CD4-positive, alpha-beta T cell treated with Interferon gamma for 1 hour (primary cell): ENCODE data around the gene TOPBP1.
A peak's percentile ranks its signal among the peaks of the same experiment; 100 is the strongest.
"Not testable (repeated sequence)": the region's sequence is repeated elsewhere in the genome, so short reads cannot be mapped to it uniquely, and the experiment has no call there.

Experiments used
- DNase-seq: peaks from one replicate; pipeline ENCODE4 v3.0.0-alpha.2; 2020

Gene TOPBP1

GRCh38 chr3:133673746-133674145, 12.0 kb upstream of the TOPBP1 start:
- DNase-seq: no peak

GRCh38 chr3:133672461-133672860, 10.7 kb upstream of the TOPBP1 start:
- DNase-seq: no peak

GRCh38 chr3:133670525-133670995, 8.8 kb upstream of the TOPBP1 start:
- no peak for DNase-seq

GRCh38 chr3:133669949-133670524, 8.3 kb upstream of the TOPBP1 start:
- no peak for DNase-seq

GRCh38 chr3:133667118-133667517, 5.4 kb upstream of the TOPBP1 start:
- DNase-seq: no peak

GRCh38 chr3:133665188-133665587, 3.4 kb upstream of the TOPBP1 start:
- not testable (repeated sequence) for DNase-seq

GRCh38 chr3:133663569-133664313, 2.0 kb upstream of the TOPBP1 start:
- no peak for DNase-seq

GRCh38 chr3:133662278-133662651, 524 bp upstream of the TOPBP1 start:
- DNase-seq: no peak

GRCh38 chr3:133659806-133660205, 1.9 kb downstream of the TOPBP1 start:
- DNase-seq: no peak

GRCh38 chr3:133655731-133656515, 5.8 kb downstream of the TOPBP1 start:
- DNase-seq: no peak

- DNase-seq: no peak
Observed at GRCh38 chr3:133649486-133650068, 12.2 kb downstream of the TOPBP1 start.

GRCh38 chr3:133644768-133645167, 17.0 kb downstream of the TOPBP1 start:
- no peak for DNase-seq

GRCh38 chr3:133643611-133644010, 18.1 kb downstream of the TOPBP1 start:
- no peak for DNase-seq

GRCh38 chr3:133641254-133641653, 20.5 kb downstream of the TOPBP1 start:
- DNase-seq: no peak

- DNase-seq: no peak
Observed at GRCh38 chr3:133633439-133633838, 28.3 kb downstream of the TOPBP1 start.

GRCh38 chr3:133629146-133629545, 32.6 kb downstream of the TOPBP1 start:
- no peak for DNase-seq

- DNase-seq: no peak
Observed at GRCh38 chr3:133627789-133628188, 34.0 kb downstream of the TOPBP1 start.

- peak; percentile 6 for DNase-seq
Observed at GRCh38 chr3:133620066-133620784, 41.5 kb downstream of the TOPBP1 start.

- DNase-seq: no peak
Observed at GRCh38 chr3:133611534-133611933, 50.2 kb downstream of the TOPBP1 start.

GRCh38 chr3:133610031-133610430, 51.7 kb downstream of the TOPBP1 start:
- DNase-seq: no peak

- DNase-seq: no peak
Observed at GRCh38 chr3:133608388-133608787, 53.4 kb downstream of the TOPBP1 start.

GRCh38 chr3:133607816-133608215, 53.9 kb downstream of the TOPBP1 start:
- no peak for DNase-seq

GRCh38 chr3:133606902-133607301, 54.8 kb downstream of the TOPBP1 start:
- DNase-seq: no peak
